ENCODE results near the gene PCDHB15.

- TF ChIP-seq SP1 (IDR thresholded peaks at IDR 0.05) (no peak), CTBP1 (IDR thresholded peaks at IDR 0.05; ENCODE audit: borderline replicate concordance) (no peak), FOXK2 (IDR thresholded peaks at IDR 0.05) (no peak), ZNF384 (IDR thresholded peaks at IDR 0.05) (no peak), SUZ12 (IDR thresholded peaks at IDR 0.05) (no peak), ARNT (IDR thresholded peaks at IDR 0.05) (no peak), PKNOX1 (IDR thresholded peaks at IDR 0.05) (no peak), FOXA1 (IDR thresholded peaks at IDR 0.05) (no peak)
These were observed 27.7 kb downstream of the PCDHB15 start for GRCh38 chr5:141272906-141273305.

All from HEK293T (cell line).